GM12878 (cell line): ENCODE measurements around the gene DICER1. TPM values are rescaled to one million over a fixed set of nuclear protein-coding genes. Genes with fewer than 3 reads are reported as not detected.

Experiments used
- ATAC-seq: fragments of 200-7000 bp; cut with Tn5 transposase; 3 replicates; pipeline ENCODE4 v1.9.1; 2020; ENCODE audit warnings: mild to moderate bottlenecking, moderate library complexity
- BruUV-seq: library from RNA; stranded (reverse); fragments of 400-500 nt; replicated peaks from 2 replicates; lab custom pipeline; 2021; lab: Mats Ljungman, UMichigan
- CTCF ChIA-PET: fragments of 300-600 bp; sonication (Branson Sonifier 250); formaldehyde crosslinking; extraction: SDS; loops from one replicate; lab custom pipeline; 2021; ENCODE audit warnings: inconsistent platforms; lab: Yijun Ruan, JAX
- POLR2A ChIA-PET: fragments of 350-600 bp; formaldehyde crosslinking; extraction: SDS; loops from one replicate; lab custom pipeline; 2021; ENCODE audit warnings: inconsistent platforms; lab: Charles Lee
- RAD21 ChIA-PET: fragments of 300-600 bp; sonication (Branson Sonifier 250); formaldehyde crosslinking; loops from one replicate; lab custom pipeline; 2023; ENCODE audit warnings: antibody characterized with exemption; ENCODE audit not compliant: unreplicated experiment; lab: Charles Lee
- SMC1A ChIA-PET: fragments of 300-600 bp; sonication (Branson Sonifier 250); formaldehyde crosslinking; loops from one replicate; lab custom pipeline; 2023; ENCODE audit not compliant: unreplicated experiment, uncharacterized antibody; lab: Charles Lee
- DNase-seq: peaks from one replicate; pipeline ENCODE4 v3.0.0-alpha.2; 2011; ENCODE audit warnings: low read depth, low spot score
- FAIRE-seq: peaks from 3 replicates; lab custom pipeline; 2011; peaks lifted over from hg19 to GRCh38; lab: Jason Lieb, UNC
- H2AFZ ChIP-seq: 2 replicates; pipeline ENCODE4 v1.6.0; 2011; ENCODE audit warnings: low read depth, low read length, control low read depth; ENCODE audit not compliant: control insufficient read depth
- H3K27ac ChIP-seq: 2 replicates; pipeline ENCODE4 v1.5.1; 2011; ENCODE audit warnings: control low read depth; ENCODE audit not compliant: control insufficient read depth, insufficient read depth
- H3K27me3 ChIP-seq, 2 experiments: replicated peaks in 1 of 2; 2 replicates each; pipeline versions ENCODE4 v1.6.0 to v1.6.1; 2011; ENCODE audit warnings: low read length in 1 of 2; ENCODE audit not compliant: control insufficient read depth in 2 of 2, insufficient read depth in 2 of 2
- H3K36me3 ChIP-seq, 2 experiments: 2 replicates each; pipeline ENCODE4 v1.5.1; 2011; ENCODE audit warnings: low read length in 1 of 2; ENCODE audit not compliant: control insufficient read depth in 2 of 2, insufficient read depth in 2 of 2
- H3K4me1 ChIP-seq: 2 replicates; pipeline ENCODE4 v1.6.1; 2011; ENCODE audit warnings: mild to moderate bottlenecking, low read length, moderate library complexity, mixed read lengths; ENCODE audit not compliant: control insufficient read depth, insufficient read depth
- H3K4me2 ChIP-seq: 2 replicates; pipeline ENCODE4 v1.6.0; 2011; ENCODE audit warnings: control low read depth; ENCODE audit not compliant: control insufficient read depth, insufficient read depth
- H3K4me3 ChIP-seq: fragments of 200-600 bp; sonication (generic); 2 replicates; pipeline ENCODE4 v1.5.1; 2016
- H3K79me2 ChIP-seq: 2 replicates; pipeline ENCODE4 v1.6.0; 2011; ENCODE audit warnings: low read length; ENCODE audit not compliant: control insufficient read depth, insufficient read depth
- H3K9ac ChIP-seq: 2 replicates; pipeline ENCODE4 v1.8.0; 2011; ENCODE audit warnings: low read length, control low read depth, mixed read lengths; ENCODE audit not compliant: control insufficient read depth, insufficient read depth
- H3K9me3 ChIP-seq: replicated peaks from 3 replicates; pipeline ENCODE4 v1.5.1; 2011; ENCODE audit warnings: mild to moderate bottlenecking, low read length; ENCODE audit not compliant: control insufficient read depth, insufficient read depth
- H4K20me1 ChIP-seq: 2 replicates; pipeline ENCODE4 v1.6.0; 2011; ENCODE audit not compliant: control insufficient read depth, insufficient read depth
- NRF1 ChIP-seq: conservative IDR thresholded peaks from 2 replicates; pipeline ENCODE4 v1.6.1; 2011; ENCODE audit warnings: mild to moderate bottlenecking, low read depth, low read length, improper control_type of control experiment
- RFX5 ChIP-seq: IDR thresholded peaks from 2 replicates; pipeline ENCODE4 v1.6.1; 2011; ENCODE audit warnings: low read depth, low read length, improper control_type of control experiment
- SIN3A ChIP-seq: IDR thresholded peaks from 2 replicates; pipeline ENCODE4 v1.6.1; 2012; ENCODE audit warnings: low read depth, low read length, improper control_type of control experiment
- SUZ12 ChIP-seq: fragments of 200-600 bp; sonication (generic); IDR thresholded peaks from one replicate; pipeline ENCODE4 v1.6.1; 2018; ENCODE audit warnings: antibody characterized with exemption, mild to moderate bottlenecking; ENCODE audit not compliant: unreplicated experiment
- ZBED1 ChIP-seq: IDR thresholded peaks from 2 replicates; pipeline ENCODE4 v1.6.1; 2016; ENCODE audit warnings: borderline replicate concordance
- ZNF384 ChIP-seq: IDR thresholded peaks from 2 replicates; pipeline ENCODE4 v1.6.1; 2012; ENCODE audit warnings: low read depth, mild to moderate bottlenecking, low read length, improper control_type of control experiment, borderline replicate concordance
- WGBS: methylation state at CpG from one replicate; pipeline ENCODE4 v1.1.6; 2016; ENCODE audit warnings: low lambda C conversion rate; ENCODE audit not compliant: insufficient replicate concordance, insufficient coverage; ENCODE audit errors: missing lambda C conversion rate; 5-methylcytosine and 5-hydroxymethylcytosine counted together
- in situ Hi-C: fragments of 300-500 bp; cut with MboI; formaldehyde crosslinking; loops from 9 replicates; pipeline ENCODE4 v1.14.3; 2018; ENCODE audit warnings: mixed read lengths
- intact Hi-C: fragments of 100-400 bp; cut with micrococcal nuclease; formaldehyde crosslinking; loops from one replicate; pipeline ENCODE4 v1.14.2; 2022; ENCODE audit not compliant: unreplicated experiment
- polyA plus RNA-seq, 11 experiments: library from polyadenylated mRNA; depleted of rRNA in 4 of 11; unstranded in 6 of 11; stranded (reverse) in 5 of 11; fragments of >200 nt; fragmentation: Nextera tagmentation in 4 of 11; fragmentation: Illumina TruSeq in 1 of 11; extraction: Ambion mirVana in 4 of 11; extraction: Trizol in 1 of 11; gene quantifications; 1 replicate in 1 of 11; 2 replicates in 10 of 11; pipeline versions ENCODE4 v1.2.1 to v1.2.3, GENCODE V29; 2011 to 2016; ENCODE audit warnings: inconsistent platforms in 2 of 11, missing spikeins in 2 of 11, low read depth in 1 of 11
- total RNA-seq, 4 experiments: library from RNA; depleted of rRNA in 3 of 4; stranded (reverse); fragments of >200 nt in 3 of 4; fragmentation: Illumina TruSeq in 1 of 4; extraction: Trizol in 1 of 4; gene quantifications; 2 replicates each; pipeline versions ENCODE4 v1.2.1 to v1.2.3, GENCODE V29; 2013 to 2021
- TF ChIP-seq, protein P1 (sequence below): fragments of 450-650 bp; formaldehyde crosslinking; IDR thresholded peaks from 2 replicates; pipeline ENCODE4 v1.4.0; 2022; ENCODE audit warnings: mild to moderate bottlenecking, moderate library complexity
- TF ChIP-seq, protein P2 (sequence below): fragments of 450-650 bp; IDR thresholded peaks from 2 replicates; pipeline ENCODE4 v1.6.1; 2017; ENCODE audit warnings: mild to moderate bottlenecking, moderate library complexity

DICER1 gene
- total and polyA plus RNA-seq, 10 of the 15 experiments (the other 5 are each of a cell fraction or from before 2014, with no cell fraction given), result 6.8 to 70.8 (median 37.1) TPM

DNA sequence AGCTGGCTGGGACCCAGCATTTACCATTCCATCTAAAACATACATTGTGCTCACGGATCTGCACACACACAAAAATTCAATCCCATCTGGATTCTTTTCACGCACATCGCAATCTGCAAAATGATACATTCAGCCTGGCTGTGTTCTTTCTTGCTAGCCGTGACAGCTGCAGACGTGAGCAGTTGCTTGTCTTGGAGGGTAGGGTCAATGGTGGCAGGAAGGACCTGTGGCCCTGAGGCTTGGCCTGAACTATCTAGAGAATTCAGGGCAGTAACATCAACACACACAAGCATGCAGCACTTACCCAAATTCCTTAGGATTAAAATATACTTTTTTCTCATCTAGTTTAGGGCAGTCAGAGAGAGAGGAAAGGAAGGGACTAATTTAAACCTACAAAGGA lies 72.0 kb downstream of the DICER1 start:
- DNase-seq (no peak), FAIRE-seq (no peak), ATAC-seq (no peak)
- RAD21 ChIA-PET, result no interaction called here
- no peak overlapping the region for H3K27ac ChIP-seq
- H3K9me3 ChIP-seq, result no peaks in the 10 kb centered on the region
- POLR2A ChIA-PET, result no interaction called here
- BruUV-seq, result no TSS peak
- no peak overlapping the region for H3K9ac ChIP-seq
- no peak overlapping the region for H3K4me3 ChIP-seq
- intact Hi-C loops (no loop called here), in situ Hi-C loops (no loop called here)
- peaks cover 0 to 1% of the 10 kb centered on the region in 2 experiments; a peak in 2 of 4 replicates for H3K36me3 ChIP-seq
- no peaks in the 10 kb centered on the region for H3K4me1 ChIP-seq
- no peak for TF ChIP-seq ZBED1
- TF ChIP-seq RFX5, result no peak
- no peak for TF ChIP-seq SUZ12
- TF ChIP-seq, protein P1, sequence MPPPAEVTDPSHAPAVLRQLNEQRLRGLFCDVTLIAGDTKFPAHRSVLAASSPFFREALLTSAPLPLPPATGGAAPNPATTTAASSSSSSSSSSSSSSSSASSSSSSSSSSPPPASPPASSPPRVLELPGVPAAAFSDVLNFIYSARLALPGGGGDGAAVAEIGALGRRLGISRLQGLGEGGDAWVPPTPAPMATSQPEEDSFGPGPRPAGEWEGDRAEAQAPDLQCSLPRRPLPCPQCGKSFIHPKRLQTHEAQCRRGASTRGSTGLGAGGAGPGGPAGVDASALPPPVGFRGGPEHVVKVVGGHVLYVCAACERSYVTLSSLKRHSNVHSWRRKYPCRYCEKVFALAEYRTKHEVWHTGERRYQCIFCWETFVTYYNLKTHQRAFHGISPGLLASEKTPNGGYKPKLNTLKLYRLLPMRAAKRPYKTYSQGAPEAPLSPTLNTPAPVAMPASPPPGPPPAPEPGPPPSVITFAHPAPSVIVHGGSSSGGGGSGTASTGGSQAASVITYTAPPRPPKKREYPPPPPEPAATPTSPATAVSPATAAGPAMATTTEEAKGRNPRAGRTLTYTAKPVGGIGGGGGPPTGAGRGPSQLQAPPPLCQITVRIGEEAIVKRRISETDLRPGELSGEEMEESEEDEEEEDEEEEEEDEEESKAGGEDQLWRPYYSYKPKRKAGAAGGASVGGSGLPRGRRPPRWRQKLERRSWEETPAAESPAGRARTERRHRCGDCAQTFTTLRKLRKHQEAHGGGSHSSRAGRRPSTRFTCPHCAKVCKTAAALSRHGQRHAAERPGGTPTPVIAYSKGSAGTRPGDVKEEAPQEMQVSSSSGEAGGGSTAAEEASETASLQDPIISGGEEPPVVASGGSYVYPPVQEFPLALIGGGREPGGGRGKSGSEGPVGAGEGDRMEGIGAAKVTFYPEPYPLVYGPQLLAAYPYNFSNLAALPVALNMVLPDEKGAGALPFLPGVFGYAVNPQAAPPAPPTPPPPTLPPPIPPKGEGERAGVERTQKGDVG (CRISPR knock-in tag), result no peak
- TF ChIP-seq SIN3A, result no peak
- no peak for TF ChIP-seq NRF1
- TF ChIP-seq ZNF384, result no peak
- TF ChIP-seq, protein P2, sequence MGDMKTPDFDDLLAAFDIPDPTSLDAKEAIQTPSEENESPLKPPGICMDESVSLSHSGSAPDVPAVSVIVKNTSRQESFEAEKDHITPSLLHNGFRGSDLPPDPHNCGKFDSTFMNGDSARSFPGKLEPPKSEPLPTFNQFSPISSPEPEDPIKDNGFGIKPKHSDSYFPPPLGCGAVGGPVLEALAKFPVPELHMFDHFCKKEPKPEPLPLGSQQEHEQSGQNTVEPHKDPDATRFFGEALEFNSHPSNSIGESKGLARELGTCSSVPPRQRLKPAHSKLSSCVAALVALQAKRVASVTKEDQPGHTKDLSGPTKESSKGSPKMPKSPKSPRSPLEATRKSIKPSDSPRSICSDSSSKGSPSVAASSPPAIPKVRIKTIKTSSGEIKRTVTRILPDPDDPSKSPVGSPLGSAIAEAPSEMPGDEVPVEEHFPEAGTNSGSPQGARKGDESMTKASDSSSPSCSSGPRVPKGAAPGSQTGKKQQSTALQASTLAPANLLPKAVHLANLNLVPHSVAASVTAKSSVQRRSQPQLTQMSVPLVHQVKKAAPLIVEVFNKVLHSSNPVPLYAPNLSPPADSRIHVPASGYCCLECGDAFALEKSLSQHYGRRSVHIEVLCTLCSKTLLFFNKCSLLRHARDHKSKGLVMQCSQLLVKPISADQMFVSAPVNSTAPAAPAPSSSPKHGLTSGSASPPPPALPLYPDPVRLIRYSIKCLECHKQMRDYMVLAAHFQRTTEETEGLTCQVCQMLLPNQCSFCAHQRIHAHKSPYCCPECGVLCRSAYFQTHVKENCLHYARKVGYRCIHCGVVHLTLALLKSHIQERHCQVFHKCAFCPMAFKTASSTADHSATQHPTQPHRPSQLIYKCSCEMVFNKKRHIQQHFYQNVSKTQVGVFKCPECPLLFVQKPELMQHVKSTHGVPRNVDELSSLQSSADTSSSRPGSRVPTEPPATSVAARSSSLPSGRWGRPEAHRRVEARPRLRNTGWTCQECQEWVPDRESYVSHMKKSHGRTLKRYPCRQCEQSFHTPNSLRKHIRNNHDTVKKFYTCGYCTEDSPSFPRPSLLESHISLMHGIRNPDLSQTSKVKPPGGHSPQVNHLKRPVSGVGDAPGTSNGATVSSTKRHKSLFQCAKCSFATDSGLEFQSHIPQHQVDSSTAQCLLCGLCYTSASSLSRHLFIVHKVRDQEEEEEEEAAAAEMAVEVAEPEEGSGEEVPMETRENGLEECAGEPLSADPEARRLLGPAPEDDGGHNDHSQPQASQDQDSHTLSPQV, result no peak
- SMC1A ChIA-PET, result interaction anchor here (0.7 kb wide), 1 partner anchor 34 kb away, joined by 3 read pairs; no protein-coding TSS in a partner anchor
- H3K4me2 ChIP-seq, result no peak overlapping the region
- H3K79me2 ChIP-seq, result no peaks in the 10 kb centered on the region
- WGBS, result 96% methylated on average over 5 of the region's 5 CpGs
- H4K20me1 ChIP-seq, result no peaks in the 10 kb centered on the region
- H2AFZ ChIP-seq, result no peak overlapping the region
- H3K27me3 ChIP-seq, result no peaks in the 10 kb centered on the region
- CTCF ChIA-PET, result no interaction called here
